GM23338 (cell line): ENCODE measurements around the gene MRS2. TPM values are rescaled to one million over a fixed set of nuclear protein-coding genes. Genes with fewer than 3 reads are reported as not detected.

Source experiments
- ATAC-seq: fragments of 200-7000 bp; cut with Tn5 transposase; 3 replicates; pipeline ENCODE4 v1.9.1; 2020
- DNase-seq: peaks from one replicate; pipeline ENCODE4 v3.0.0-alpha.2; 2015; ENCODE audit warnings: low spot score
- H2AFZ ChIP-seq: fragments of 200-600 bp; sonication (generic); 2 replicates; pipeline ENCODE4 v1.8.0; 2016; ENCODE audit warnings: antibody characterized with exemption, mild to moderate bottlenecking, moderate library complexity
- H3F3A ChIP-seq: fragments of 200-600 bp; sonication (generic); replicated peaks from 2 replicates; pipeline ENCODE4 v1.8.0; 2017; ENCODE audit warnings: antibody characterized with exemption, mixed run types, low read depth
- H3K27ac ChIP-seq: fragments of 200-600 bp; sonication (generic); 2 replicates; pipeline ENCODE4 v1.6.1; 2016; ENCODE audit warnings: low read depth
- H3K27me3 ChIP-seq: fragments of 200-600 bp; sonication (generic); 2 replicates; pipeline ENCODE4 v1.8.0; 2016; ENCODE audit warnings: mild to moderate bottlenecking, mixed run types, moderate library complexity; ENCODE audit not compliant: insufficient read depth
- H3K36me3 ChIP-seq: fragments of 200-600 bp; sonication (generic); 2 replicates; pipeline ENCODE4 v1.8.0; 2016; ENCODE audit warnings: mild to moderate bottlenecking; ENCODE audit not compliant: insufficient read depth
- H3K4me1 ChIP-seq: fragments of 200-600 bp; sonication (generic); 2 replicates; pipeline ENCODE4 v1.8.0; 2016; ENCODE audit warnings: mild to moderate bottlenecking, moderate library complexity; ENCODE audit not compliant: insufficient read depth
- H3K4me2 ChIP-seq: fragments of 200-600 bp; sonication (generic); 2 replicates; pipeline ENCODE4 v1.7.1; 2017; ENCODE audit warnings: mixed run types
- H3K4me3 ChIP-seq: fragments of 200-600 bp; sonication (generic); 2 replicates; pipeline ENCODE4 v1.6.1; 2016; ENCODE audit warnings: mixed run types
- H3K79me2 ChIP-seq: fragments of 200-600 bp; sonication (generic); replicated peaks from 2 replicates; pipeline ENCODE4 v1.8.0; 2017; ENCODE audit warnings: mild to moderate bottlenecking; ENCODE audit not compliant: insufficient read depth
- H3K9me2 ChIP-seq: fragments of 200-600 bp; sonication (generic); 2 replicates; pipeline ENCODE4 v1.8.0; 2017; ENCODE audit not compliant: insufficient read depth
- H4K20me1 ChIP-seq: fragments of 200-600 bp; sonication (generic); replicated peaks from 2 replicates; pipeline ENCODE4 v1.8.0; 2017; ENCODE audit warnings: mild to moderate bottlenecking; ENCODE audit not compliant: insufficient read depth
- H3K27ac Mint-ChIP-seq: 2 replicates; pipeline ENCODE4 v1.8.0; 2020; ENCODE audit warnings: inconsistent platforms, mild to moderate bottlenecking, moderate library complexity, mixed read lengths
- H3K27me3 Mint-ChIP-seq: 3 replicates; pipeline ENCODE4 v1.8.0; 2022; ENCODE audit warnings: low read depth, mild to moderate bottlenecking, moderate library complexity, mixed read lengths, inconsistent platforms; ENCODE audit not compliant: insufficient read depth, poor library complexity
- H3K36me3 Mint-ChIP-seq: 3 replicates; pipeline ENCODE4 v1.8.0; 2021; ENCODE audit warnings: low read depth, mild to moderate bottlenecking, inconsistent platforms, moderate library complexity, mixed read lengths
- H3K4me1 Mint-ChIP-seq: 3 replicates; pipeline ENCODE4 v1.8.0; 2020; ENCODE audit warnings: mild to moderate bottlenecking, inconsistent platforms, mixed read lengths
- H3K4me3 Mint-ChIP-seq: 3 replicates; pipeline ENCODE4 v1.8.0; 2021; ENCODE audit warnings: moderate library complexity, mild to moderate bottlenecking, inconsistent platforms, mixed read lengths
- H3K9me3 Mint-ChIP-seq: 3 replicates; pipeline ENCODE4 v1.8.0; 2020; ENCODE audit warnings: moderate library complexity, mild to moderate bottlenecking, inconsistent platforms, mixed read lengths
- EZH2 ChIP-seq: fragments of 200-600 bp; sonication (generic); IDR thresholded peaks from one replicate; pipeline ENCODE4 v1.8.0; 2017; ENCODE audit warnings: antibody characterized with exemption, mild to moderate bottlenecking, low read depth; ENCODE audit not compliant: unreplicated experiment
- JUNB ChIP-seq: IDR thresholded peaks from one replicate; pipeline ENCODE4 v1.6.1; 2016; ENCODE audit warnings: antibody characterized with exemption; ENCODE audit not compliant: unreplicated experiment
- NANOG ChIP-seq: IDR thresholded peaks from 2 replicates; pipeline ENCODE4 v1.6.1; 2016; ENCODE audit warnings: antibody characterized with exemption, borderline replicate concordance
- STAT1 ChIP-seq: IDR thresholded peaks from one replicate; pipeline ENCODE4 v1.6.1; 2016; ENCODE audit warnings: antibody characterized with exemption; ENCODE audit not compliant: unreplicated experiment
- ZNF114 ChIP-seq: fragments of 250-450 bp; sonication (Bioruptor Pico); IDR thresholded peaks from 2 replicates; pipeline ENCODE4 v1.5.0; 2020; ENCODE audit warnings: mild to moderate bottlenecking, moderate library complexity
- polyA plus RNA-seq: library from polyadenylated mRNA; unstranded; fragments of >200 nt; fragmentation: Nextera tagmentation; extraction: Ambion mirVana; gene quantifications from 2 replicates; pipeline ENCODE4 v1.2.1, GENCODE V29; 2016
- total RNA-seq: library from RNA; depleted of rRNA; stranded (reverse); fragments of >200 nt; shearing (Covaris generic); gene quantifications from 2 replicates; pipeline ENCODE4 v1.2.3, GENCODE V29; 2014
- TF ChIP-seq, protein P1 (sequence below), 2 experiments: fragments of 200-600 bp in 1 of 2; sonication (generic) in 1 of 2; conservative IDR thresholded peaks; 2 replicates each; pipeline versions ENCODE4 v1.5.1 to v1.6.1; 2016 to 2017; ENCODE audit warnings: antibody characterized with exemption in 2 of 2, low read depth in 2 of 2, mild to moderate bottlenecking in 2 of 2, moderate library complexity in 1 of 2
- TF ChIP-seq, protein P2 (sequence below): fragments of 250-450 bp; sonication (Bioruptor Pico); IDR thresholded peaks from 2 replicates; pipeline ENCODE4 v1.5.0; 2020; ENCODE audit warnings: mild to moderate bottlenecking, moderate library complexity

The MRS2 gene
- total and polyA plus RNA-seq, 2 experiments from 2014 or later: 80.9 to 125 TPM

DNA sequence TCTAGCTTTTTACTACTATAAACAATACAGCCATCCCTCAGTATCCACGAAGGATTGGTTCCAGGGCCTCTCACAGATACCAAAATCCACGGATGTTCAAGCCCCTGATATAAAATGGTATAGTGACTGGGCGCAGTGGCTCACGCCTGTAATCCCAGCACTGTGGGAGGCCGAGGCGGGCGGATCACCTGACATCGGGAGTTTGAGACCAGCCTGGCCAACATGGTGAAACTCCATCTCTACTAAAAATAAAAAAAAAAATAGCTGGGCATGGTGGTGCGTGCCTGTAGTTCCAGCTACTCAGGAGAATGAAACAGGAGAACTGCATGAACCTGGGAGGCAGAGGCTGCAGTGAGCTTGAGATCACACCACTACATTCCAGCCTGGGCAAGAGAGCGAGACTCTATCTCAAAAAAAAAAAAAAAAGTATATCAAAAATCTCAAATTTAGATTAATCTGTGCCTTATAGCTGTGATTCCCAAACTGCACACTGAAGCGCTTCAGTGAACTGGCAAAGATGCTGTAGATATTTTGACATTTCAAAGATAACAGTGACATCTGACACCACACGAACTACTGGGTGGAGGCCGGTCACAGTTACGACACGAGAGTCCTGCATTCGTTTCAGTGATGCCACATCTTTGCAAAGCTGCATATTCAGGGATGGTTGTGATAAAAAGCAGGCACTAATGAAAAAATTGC lies 38.3 kb downstream of the MRS2 start:
- Histone ChIP-seq H3K4me3 (no peak overlapping the region), H3K9me2 (no peaks in the 10 kb centered on the region), H3K27me3 (no peaks in the 10 kb centered on the region), H3K4me2 (no peak overlapping the region), H3K36me3 (no peaks in the 10 kb centered on the region), H3K4me1 (no peaks in the 10 kb centered on the region; the same call in 1 of the 2 replicates), H3K79me2 (no peaks in the 10 kb centered on the region), H2AFZ (no peak overlapping the region), H3F3A (no peaks in the 10 kb centered on the region), H4K20me1 (no peaks in the 10 kb centered on the region), H3K27ac (no peak overlapping the region)
- Mint-ChIP-seq H3K4me1 (peaks cover 6% of the 10 kb centered on the region; the same call in 2 of the 3 replicates), H3K36me3 (peaks cover 3% of the 10 kb centered on the region; the same call in 1 of the 3 replicates), H3K4me3 (no peak overlapping the region), H3K27me3 (no peaks in the 10 kb centered on the region), H3K9me3 (no peaks in the 10 kb centered on the region), H3K27ac (no peak overlapping the region)
- TF ChIP-seq, protein P1, sequence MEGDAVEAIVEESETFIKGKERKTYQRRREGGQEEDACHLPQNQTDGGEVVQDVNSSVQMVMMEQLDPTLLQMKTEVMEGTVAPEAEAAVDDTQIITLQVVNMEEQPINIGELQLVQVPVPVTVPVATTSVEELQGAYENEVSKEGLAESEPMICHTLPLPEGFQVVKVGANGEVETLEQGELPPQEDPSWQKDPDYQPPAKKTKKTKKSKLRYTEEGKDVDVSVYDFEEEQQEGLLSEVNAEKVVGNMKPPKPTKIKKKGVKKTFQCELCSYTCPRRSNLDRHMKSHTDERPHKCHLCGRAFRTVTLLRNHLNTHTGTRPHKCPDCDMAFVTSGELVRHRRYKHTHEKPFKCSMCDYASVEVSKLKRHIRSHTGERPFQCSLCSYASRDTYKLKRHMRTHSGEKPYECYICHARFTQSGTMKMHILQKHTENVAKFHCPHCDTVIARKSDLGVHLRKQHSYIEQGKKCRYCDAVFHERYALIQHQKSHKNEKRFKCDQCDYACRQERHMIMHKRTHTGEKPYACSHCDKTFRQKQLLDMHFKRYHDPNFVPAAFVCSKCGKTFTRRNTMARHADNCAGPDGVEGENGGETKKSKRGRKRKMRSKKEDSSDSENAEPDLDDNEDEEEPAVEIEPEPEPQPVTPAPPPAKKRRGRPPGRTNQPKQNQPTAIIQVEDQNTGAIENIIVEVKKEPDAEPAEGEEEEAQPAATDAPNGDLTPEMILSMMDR (conservative IDR thresholded peaks at IDR 0.05; ENCODE audit: low read depth in 2 of 2): no peak
- no peak for TF ChIP-seq EZH2
- TF ChIP-seq, protein P2, sequence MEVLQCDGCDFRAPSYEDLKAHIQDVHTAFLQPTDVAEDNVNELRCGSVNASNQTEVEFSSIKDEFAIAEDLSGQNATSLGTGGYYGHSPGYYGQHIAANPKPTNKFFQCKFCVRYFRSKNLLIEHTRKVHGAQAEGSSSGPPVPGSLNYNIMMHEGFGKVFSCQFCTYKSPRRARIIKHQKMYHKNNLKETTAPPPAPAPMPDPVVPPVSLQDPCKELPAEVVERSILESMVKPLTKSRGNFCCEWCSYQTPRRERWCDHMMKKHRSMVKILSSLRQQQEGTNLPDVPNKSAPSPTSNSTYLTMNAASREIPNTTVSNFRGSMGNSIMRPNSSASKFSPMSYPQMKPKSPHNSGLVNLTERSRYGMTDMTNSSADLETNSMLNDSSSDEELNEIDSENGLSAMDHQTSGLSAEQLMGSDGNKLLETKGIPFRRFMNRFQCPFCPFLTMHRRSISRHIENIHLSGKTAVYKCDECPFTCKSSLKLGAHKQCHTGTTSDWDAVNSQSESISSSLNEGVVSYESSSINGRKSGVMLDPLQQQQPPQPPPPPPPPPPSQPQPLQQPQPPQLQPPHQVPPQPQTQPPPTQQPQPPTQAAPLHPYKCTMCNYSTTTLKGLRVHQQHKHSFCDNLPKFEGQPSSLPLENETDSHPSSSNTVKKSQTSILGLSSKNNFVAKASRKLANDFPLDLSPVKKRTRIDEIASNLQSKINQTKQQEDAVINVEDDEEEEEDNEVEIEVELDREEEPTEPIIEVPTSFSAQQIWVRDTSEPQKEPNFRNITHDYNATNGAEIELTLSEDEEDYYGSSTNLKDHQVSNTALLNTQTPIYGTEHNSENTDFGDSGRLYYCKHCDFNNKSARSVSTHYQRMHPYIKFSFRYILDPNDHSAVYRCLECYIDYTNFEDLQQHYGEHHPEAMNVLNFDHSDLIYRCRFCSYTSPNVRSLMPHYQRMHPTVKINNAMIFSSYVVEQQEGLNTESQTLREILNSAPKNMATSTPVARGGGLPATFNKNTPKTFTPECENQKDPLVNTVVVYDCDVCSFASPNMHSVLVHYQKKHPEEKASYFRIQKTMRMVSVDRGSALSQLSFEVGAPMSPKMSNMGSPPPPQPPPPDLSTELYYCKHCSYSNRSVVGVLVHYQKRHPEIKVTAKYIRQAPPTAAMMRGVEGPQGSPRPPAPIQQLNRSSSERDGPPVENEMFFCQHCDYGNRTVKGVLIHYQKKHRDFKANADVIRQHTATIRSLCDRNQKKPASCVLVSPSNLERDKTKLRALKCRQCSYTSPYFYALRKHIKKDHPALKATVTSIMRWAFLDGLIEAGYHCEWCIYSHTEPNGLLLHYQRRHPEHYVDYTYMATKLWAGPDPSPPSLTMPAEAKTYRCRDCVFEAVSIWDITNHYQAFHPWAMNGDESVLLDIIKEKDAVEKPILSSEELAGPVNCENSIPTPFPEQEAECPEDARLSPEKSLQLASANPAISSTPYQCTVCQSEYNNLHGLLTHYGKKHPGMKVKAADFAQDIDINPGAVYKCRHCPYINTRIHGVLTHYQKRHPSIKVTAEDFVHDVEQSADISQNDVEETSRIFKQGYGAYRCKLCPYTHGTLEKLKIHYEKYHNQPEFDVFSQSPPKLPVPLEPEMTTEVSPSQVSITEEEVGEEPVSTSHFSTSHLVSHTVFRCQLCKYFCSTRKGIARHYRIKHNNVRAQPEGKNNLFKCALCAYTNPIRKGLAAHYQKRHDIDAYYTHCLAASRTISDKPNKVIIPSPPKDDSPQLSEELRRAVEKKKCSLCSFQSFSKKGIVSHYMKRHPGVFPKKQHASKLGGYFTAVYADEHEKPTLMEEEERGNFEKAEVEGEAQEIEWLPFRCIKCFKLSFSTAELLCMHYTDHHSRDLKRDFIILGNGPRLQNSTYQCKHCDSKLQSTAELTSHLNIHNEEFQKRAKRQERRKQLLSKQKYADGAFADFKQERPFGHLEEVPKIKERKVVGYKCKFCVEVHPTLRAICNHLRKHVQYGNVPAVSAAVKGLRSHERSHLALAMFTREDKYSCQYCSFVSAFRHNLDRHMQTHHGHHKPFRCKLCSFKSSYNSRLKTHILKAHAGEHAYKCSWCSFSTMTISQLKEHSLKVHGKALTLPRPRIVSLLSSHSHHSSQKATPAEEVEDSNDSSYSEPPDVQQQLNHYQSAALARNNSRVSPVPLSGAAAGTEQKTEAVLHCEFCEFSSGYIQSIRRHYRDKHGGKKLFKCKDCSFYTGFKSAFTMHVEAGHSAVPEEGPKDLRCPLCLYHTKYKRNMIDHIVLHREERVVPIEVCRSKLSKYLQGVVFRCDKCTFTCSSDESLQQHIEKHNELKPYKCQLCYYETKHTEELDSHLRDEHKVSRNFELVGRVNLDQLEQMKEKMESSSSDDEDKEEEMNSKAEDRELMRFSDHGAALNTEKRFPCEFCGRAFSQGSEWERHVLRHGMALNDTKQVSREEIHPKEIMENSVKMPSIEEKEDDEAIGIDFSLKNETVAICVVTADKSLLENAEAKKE (CRISPR knock-in tag): no peak
- TF ChIP-seq STAT1: no peak
- TF ChIP-seq ZNF114: no peak
- no peak for TF ChIP-seq NANOG
- no peak for TF ChIP-seq JUNB
- DNase-seq: no peak
- no peak for ATAC-seq
